ENCODE data around the gene MFGE8. TPM values are rescaled to one million over a fixed set of nuclear protein-coding genes. Genes with fewer than 3 reads are reported as not detected.
"Not testable (repeated sequence)": the region's sequence is repeated elsewhere in the genome, so short reads cannot be mapped to it uniquely, and the experiment has no call there.

MFGE8 gene
- total RNA-seq, 4 donors from 2014 or later = 496 to 734 (median 508) TPM

DNA sequence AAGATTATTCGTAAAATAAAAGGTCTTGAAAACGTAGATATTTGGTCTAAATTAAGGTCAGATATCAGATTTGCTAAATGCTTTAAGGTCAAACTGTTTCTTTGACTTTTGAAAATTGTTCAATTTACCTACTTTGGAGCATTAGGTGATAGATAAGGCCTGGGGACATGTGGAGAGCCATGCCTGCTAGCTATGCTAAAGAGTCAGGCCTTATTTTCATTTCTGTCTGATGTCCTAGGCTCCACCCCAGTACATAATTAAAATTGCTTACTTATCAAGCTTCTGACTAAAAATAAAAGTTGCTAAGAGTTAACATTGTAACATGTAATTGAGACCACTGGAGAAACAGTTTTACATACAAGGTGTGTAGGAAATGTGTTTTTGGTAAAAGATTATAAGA is 12.5 kb upstream of the MFGE8 start:
- not testable (repeated sequence) for ATAC-seq, H3K4me3 ChIP-seq, H3K27ac ChIP-seq, H3K9me3 ChIP-seq, H3K4me1 ChIP-seq, H3K36me3 ChIP-seq, H3K27me3 ChIP-seq
- WGBS, 2 donors (ENCODE audit: low coverage in 1 of 2) = 63 to 66% methylated on average over 1 to 2 of the region's 2 CpGs

DNA sequence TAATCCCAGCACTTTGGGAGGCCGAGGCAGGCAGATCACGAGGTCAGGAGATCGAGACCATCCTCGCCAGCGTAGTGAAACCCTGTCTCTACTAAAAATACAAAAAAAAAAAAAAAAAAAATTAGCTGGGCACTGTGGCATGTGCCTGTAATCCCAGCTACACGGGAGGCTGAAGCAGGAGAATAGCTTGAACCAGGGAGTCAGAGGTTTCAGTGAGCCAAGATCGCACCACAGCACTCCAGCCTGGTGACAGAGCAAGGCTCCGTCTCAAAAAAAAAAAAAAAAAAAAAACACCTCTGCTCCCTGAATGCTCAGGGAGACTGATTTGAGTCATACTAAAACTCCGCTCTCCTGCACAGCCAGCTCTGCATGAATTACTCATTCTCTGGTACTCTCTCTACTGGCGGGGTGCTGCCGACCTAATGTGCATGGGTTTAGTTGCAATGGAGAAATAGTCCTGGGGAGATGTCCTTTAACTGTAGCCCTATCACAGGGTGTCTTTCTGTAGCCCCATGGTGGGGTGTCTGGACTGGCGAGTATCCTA is 7.8 kb upstream of the MFGE8 start:
- not testable (repeated sequence) for ATAC-seq, H3K4me1 ChIP-seq, H3K4me3 ChIP-seq, H3K36me3 ChIP-seq, H3K9me3 ChIP-seq, H3K27ac ChIP-seq, H3K27me3 ChIP-seq
- WGBS, 2 donors (ENCODE audit: low coverage in 1 of 2) = 62 to 100% methylated on average over 2 to 4 of the region's 12 CpGs

DNA sequence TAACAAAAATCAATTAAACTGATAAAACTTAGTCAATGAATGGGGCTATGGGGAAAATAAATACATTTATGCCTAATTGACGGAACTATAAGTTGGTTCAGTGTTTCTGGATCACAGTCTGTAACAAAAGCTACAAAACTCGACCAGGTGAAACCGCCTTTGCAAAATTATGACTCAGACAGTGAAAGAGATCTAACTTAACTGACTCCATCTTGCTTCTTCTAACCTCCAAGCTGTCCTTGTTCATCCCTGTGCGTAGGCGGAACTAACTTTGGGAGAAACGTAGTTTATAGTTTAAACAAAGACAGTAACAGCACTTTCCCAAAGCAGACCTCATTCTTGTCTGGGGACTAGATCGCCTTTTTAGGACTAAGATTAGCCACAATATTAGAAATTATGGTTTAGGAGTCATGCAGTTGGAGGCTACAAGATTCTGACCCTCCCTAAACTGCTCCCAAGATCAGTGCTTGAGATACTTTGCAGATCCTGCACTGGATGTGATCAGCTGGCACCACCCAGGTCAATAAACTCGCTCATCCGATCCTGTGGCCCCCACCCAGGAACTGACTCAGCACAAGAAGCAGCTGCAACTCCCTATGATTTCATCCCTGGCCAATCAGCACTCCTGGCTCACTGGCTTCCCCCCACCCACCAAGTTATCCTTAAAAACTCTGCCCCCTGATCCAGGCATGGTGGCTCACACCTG is 7.2 kb upstream of the MFGE8 start:
- Histone ChIP-seq H3K9me3 (no peaks in the 10 kb centered on the region), H3K27ac (no peak overlapping the region), H3K4me3 (no peak overlapping the region), H3K36me3 (no peaks in the 10 kb centered on the region), H3K27me3 (no peaks in the 10 kb centered on the region), H3K4me1 (peaks cover 0 to 8% (median 0%) of the 10 kb centered on the region in 3 donors)
- WGBS, 2 donors (ENCODE audit: low coverage in 1 of 2) = 75 to 77% methylated on average over 7 of the region's 9 CpGs
- no peak for ATAC-seq
- no peak for TF ChIP-seq EP300 (IDR thresholded peaks at IDR 0.05)
- no peak for TF ChIP-seq POLR2AphosphoS5 (IDR thresholded peaks at IDR 0.05)
- TF ChIP-seq, protein P1, sequence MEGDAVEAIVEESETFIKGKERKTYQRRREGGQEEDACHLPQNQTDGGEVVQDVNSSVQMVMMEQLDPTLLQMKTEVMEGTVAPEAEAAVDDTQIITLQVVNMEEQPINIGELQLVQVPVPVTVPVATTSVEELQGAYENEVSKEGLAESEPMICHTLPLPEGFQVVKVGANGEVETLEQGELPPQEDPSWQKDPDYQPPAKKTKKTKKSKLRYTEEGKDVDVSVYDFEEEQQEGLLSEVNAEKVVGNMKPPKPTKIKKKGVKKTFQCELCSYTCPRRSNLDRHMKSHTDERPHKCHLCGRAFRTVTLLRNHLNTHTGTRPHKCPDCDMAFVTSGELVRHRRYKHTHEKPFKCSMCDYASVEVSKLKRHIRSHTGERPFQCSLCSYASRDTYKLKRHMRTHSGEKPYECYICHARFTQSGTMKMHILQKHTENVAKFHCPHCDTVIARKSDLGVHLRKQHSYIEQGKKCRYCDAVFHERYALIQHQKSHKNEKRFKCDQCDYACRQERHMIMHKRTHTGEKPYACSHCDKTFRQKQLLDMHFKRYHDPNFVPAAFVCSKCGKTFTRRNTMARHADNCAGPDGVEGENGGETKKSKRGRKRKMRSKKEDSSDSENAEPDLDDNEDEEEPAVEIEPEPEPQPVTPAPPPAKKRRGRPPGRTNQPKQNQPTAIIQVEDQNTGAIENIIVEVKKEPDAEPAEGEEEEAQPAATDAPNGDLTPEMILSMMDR (IDR thresholded peaks at IDR 0.05) = no peak
- TF ChIP-seq POLR2A (IDR thresholded peaks at IDR 0.05) = no peak

DNA sequence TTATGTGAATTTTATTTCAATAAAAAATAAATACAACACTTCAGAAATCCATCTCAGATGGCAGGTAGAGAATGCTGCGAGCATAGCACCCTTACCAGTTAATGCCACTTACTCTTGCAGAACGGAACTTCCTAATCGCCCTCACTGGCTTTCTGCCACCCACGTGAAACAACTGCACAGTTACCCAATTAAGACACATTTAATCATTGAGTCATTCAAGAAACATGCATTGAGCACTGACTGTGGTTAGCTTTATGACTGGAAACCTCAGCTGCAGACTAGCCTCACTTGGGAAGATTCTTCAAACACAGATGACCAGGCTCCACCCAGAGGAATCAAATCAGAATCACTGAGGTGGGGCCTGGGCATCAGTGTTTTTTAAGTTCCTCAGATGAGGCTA is 5.6 kb upstream of the MFGE8 start:
- H3K36me3 ChIP-seq = no peaks in the 10 kb centered on the region
- no peaks in the 10 kb centered on the region for H3K9me3 ChIP-seq
- peak; percentile 80 for ATAC-seq
- no peak overlapping the region for H3K4me3 ChIP-seq
- H3K27me3 ChIP-seq = no peaks in the 10 kb centered on the region
- peaks cover 0 to 14% (median 0%) of the 10 kb centered on the region in 3 donors for H3K4me1 ChIP-seq
- TF ChIP-seq POLR2AphosphoS5 (IDR thresholded peaks at IDR 0.05) (peak; percentile 93), POLR2A (IDR thresholded peaks at IDR 0.05) (no peak), EP300 (IDR thresholded peaks at IDR 0.05) (no peak)
- TF ChIP-seq, protein P1 (IDR thresholded peaks at IDR 0.05) = no peak
- H3K27ac ChIP-seq = no peak overlapping the region
- 17 to 23% methylated on average over 2 to 4 of the region's 4 CpGs for WGBS, 2 donors (ENCODE audit: low coverage in 1 of 2)

DNA sequence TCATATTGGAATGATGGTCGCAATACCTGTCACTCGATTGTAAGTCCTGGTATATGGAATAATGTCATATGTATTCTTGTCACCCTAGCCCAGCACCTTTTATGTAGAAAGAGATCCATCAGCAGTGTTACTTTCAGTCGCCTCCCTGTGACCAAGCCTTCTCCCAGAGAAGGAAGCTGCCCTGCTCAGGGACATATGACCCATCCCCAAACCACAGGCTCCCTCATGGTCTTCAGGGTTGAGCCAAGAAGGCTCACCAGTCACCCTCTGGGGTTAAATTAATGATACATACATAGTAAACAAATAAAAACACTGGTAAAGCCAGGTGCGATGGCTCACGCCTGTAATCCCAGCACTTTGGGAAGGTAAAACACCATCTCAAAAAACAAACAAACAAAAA is 4.6 kb upstream of the MFGE8 start:
- H3K9me3 ChIP-seq = no peaks in the 10 kb centered on the region
- TF ChIP-seq POLR2A (IDR thresholded peaks at IDR 0.05) (no peak), POLR2AphosphoS5 (IDR thresholded peaks at IDR 0.05) (no peak), EP300 (IDR thresholded peaks at IDR 0.05) (no peak)
- TF ChIP-seq, protein P1 (IDR thresholded peaks at IDR 0.05) = no peak
- H3K27ac ChIP-seq = no peak overlapping the region
- H3K4me3 ChIP-seq = no peak overlapping the region
- H3K4me1 ChIP-seq = peaks cover 0 to 18% (median 0%) of the 10 kb centered on the region in 3 donors
- WGBS, 2 donors (ENCODE audit: low coverage in 1 of 2) = 87 to 94% methylated on average over 5 of the region's 5 CpGs
- H3K27me3 ChIP-seq = no peaks in the 10 kb centered on the region
- H3K36me3 ChIP-seq = no peaks in the 10 kb centered on the region
- no peak for ATAC-seq

DNA sequence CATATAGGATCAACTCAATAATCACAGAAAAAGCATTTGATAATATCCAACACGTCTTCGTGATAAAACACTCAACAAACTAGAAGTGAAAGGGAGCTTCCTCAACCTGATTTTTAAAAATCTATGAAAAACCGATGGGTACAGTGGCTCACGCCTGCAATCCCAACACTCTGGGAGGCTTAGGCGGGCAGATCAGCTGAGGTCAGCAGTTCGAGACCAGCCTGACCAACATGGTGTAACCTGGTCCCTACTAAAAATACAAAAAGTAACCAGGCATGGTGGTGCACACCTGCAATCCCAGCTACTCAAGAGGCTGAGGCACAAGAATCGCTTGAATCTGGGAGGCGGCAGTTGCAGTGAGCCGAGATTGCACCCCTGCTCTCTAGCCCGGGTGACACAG is 2.2 kb upstream of the MFGE8 start:
- TF ChIP-seq, protein P1 (IDR thresholded peaks at IDR 0.05) = no peak
- TF ChIP-seq EP300 (IDR thresholded peaks at IDR 0.05) (no peak), POLR2A (IDR thresholded peaks at IDR 0.05) (no peak), POLR2AphosphoS5 (IDR thresholded peaks at IDR 0.05) (no peak)
- Histone ChIP-seq H3K4me3 (no peak overlapping the region), H3K27ac (no peak overlapping the region), H3K27me3 (no peaks in the 10 kb centered on the region), H3K9me3 (no peaks in the 10 kb centered on the region), H3K36me3 (peaks cover 0 to under 1% of the 10 kb centered on the region in 2 donors), H3K4me1 (peaks cover 0 to 38% (median 12%) of the 10 kb centered on the region in 3 donors)
- no peak for ATAC-seq
- WGBS, 2 donors (ENCODE audit: low coverage in 1 of 2) = 94 to 100% methylated on average over 3 to 5 of the region's 10 CpGs
